ENCODE results near the gene AFF1. TPM values are rescaled to one million over a fixed set of nuclear protein-coding genes. Genes with fewer than 3 reads are reported as not detected.

The AFF1 gene
- total RNA-seq, 1 experiment from 2014 or later: 93.4 TPM

GRCh38 chr4:87152310-87153041 is 217.7 kb downstream of the AFF1 start:
- H3K9me3 Mint-ChIP-seq: no peaks in the 10 kb centered on the region
- no peaks in the 10 kb centered on the region for H3K36me3 Mint-ChIP-seq
- 0 out of 2 replicates have a peak, but pooled peaks cover 6% of the 10 kb centered on the region for H3K4me1 Mint-ChIP-seq
- ChIA-PET POLR2A (interaction anchor here (0.7 kb wide), 1 partner anchor 729 kb away, joined by 3 read pairs; no protein-coding TSS in a partner anchor), CTCF (interaction anchor here (0.8 to 2.7 kb wide), 5 partner anchors 38 to 794 kb away, joined by 3 to 16 read pairs (median 4); partner anchors contain the start of gene KLHL8)
- H3K27ac Mint-ChIP-seq: no peak overlapping the region
- H3K4me3 Mint-ChIP-seq: peak overlapping the region; percentile 14; the same call in 1 of the 2 replicates
- H3K27me3 Mint-ChIP-seq (ENCODE audit: low read depth): no peaks in the 10 kb centered on the region
- ATAC-seq (0 out of 2 replicates have a peak, but pooled peaks have one; percentile 38), DNase-seq (ENCODE audit: low spot score) (peak; percentile 19)
- TF ChIP-seq NFATC4 (CRISPR knock-in tag; IDR thresholded peaks at IDR 0.05): no peak
- no peak for TF ChIP-seq ZNF512 (CRISPR knock-in tag; IDR thresholded peaks at IDR 0.05; ENCODE audit: borderline replicate concordance)

- H3K9me3 Mint-ChIP-seq: no peaks in the 10 kb centered on the region
- TF ChIP-seq ZNF425 (CRISPR knock-in tag; conservative IDR thresholded peaks at IDR 0.05) (no peak), ERG (CRISPR knock-in tag; IDR thresholded peaks at IDR 0.05) (no peak), TCF7 (CRISPR knock-in tag; IDR thresholded peaks at IDR 0.05; ENCODE audit: low read depth) (no peak), PRDM15 (CRISPR knock-in tag; IDR thresholded peaks at IDR 0.05) (no peak), EMX1 (CRISPR knock-in tag; IDR thresholded peaks at IDR 0.05) (no peak), GTF2I (CRISPR knock-in tag; conservative IDR thresholded peaks at IDR 0.05) (no peak), PRRX2 (CRISPR knock-in tag; IDR thresholded peaks at IDR 0.05) (no peak), ZNF512 (CRISPR knock-in tag; IDR thresholded peaks at IDR 0.05; ENCODE audit: borderline replicate concordance) (no peak), CREB1 (CRISPR knock-in tag; IDR thresholded peaks at IDR 0.05) (no peak), ZMAT4 (CRISPR knock-in tag; IDR thresholded peaks at IDR 0.05) (no peak), MLX (CRISPR knock-in tag; IDR thresholded peaks at IDR 0.05) (no peak), SMAD4 (CRISPR knock-in tag; IDR thresholded peaks at IDR 0.05) (no peak), TEAD4 (CRISPR knock-in tag; IDR thresholded peaks at IDR 0.05) (no peak), NFE2L1 (CRISPR knock-in tag; IDR thresholded peaks at IDR 0.05) (no peak), SP1 (CRISPR knock-in tag; conservative IDR thresholded peaks at IDR 0.05) (no peak)
- 0 out of 2 replicates have a peak, but pooled peaks cover 4% of the 10 kb centered on the region for H3K4me1 Mint-ChIP-seq
- no peaks in the 10 kb centered on the region for H3K27me3 Mint-ChIP-seq (ENCODE audit: low read depth)
- no peak for DNase-seq (ENCODE audit: low spot score)
- H3K36me3 Mint-ChIP-seq: no peaks in the 10 kb centered on the region
- ATAC-seq: no peak
- H3K27ac Mint-ChIP-seq: no peak overlapping the region
- H3K4me3 Mint-ChIP-seq: no peak overlapping the region
- ChIA-PET POLR2A (no interaction called here), CTCF (interaction anchor here (0.8 to 2.1 kb wide), 2 partner anchors 66 to 231 kb away, joined by 3 to 7 read pairs; no protein-coding TSS in a partner anchor)
Measured at GRCh38 chr4:87153078-87153870, 218.5 kb downstream of the AFF1 start.

Measured in WTC11 (cell line).